PC-9 (cell line): ENCODE measurements around the gene CGRRF1. TPM values are rescaled to one million over a fixed set of nuclear protein-coding genes. Genes with fewer than 3 reads are reported as not detected.

ENCODE experiments used
- BruUV-seq: library from RNA; stranded (reverse); fragments of 400-500 nt; replicated peaks from 2 replicates; lab custom pipeline; 2021; lab: Mats Ljungman, UMichigan
- CTCF ChIA-PET: fragments of 300-600 bp; sonication (Branson Sonifier 250); formaldehyde crosslinking; loops from one replicate; lab custom pipeline; 2022; ENCODE audit warnings: antibody characterized with exemption; lab: Charles Lee
- POLR2A ChIA-PET: fragments of 300-600 bp; sonication (Branson Sonifier 250); formaldehyde crosslinking; loops from one replicate; lab custom pipeline; 2022; ENCODE audit warnings: antibody characterized with exemption; ENCODE audit not compliant: unreplicated experiment; lab: Charles Lee
- DNase-seq, 2 experiments: peaks; one replicate each; pipeline versions ENCODE4 v3.0.0 to v3.0.0-alpha.2; 2015 to 2022; ENCODE audit warnings: mixed read lengths in 1 of 2
- H2AFZ ChIP-seq: fragments of 200-600 bp; sonication (generic); 2 replicates; pipeline ENCODE4 v1.8.1; 2017; ENCODE audit warnings: antibody characterized with exemption
- H3F3A ChIP-seq: fragments of 200-600 bp; sonication (generic); 2 replicates; pipeline ENCODE4 v1.8.1; 2017; ENCODE audit warnings: antibody characterized with exemption, mild to moderate bottlenecking, low read depth; ENCODE audit not compliant: insufficient read depth
- H3K27ac ChIP-seq: fragments of 200-600 bp; sonication (generic); 2 replicates; pipeline ENCODE4 v1.6.1; 2016; ENCODE audit warnings: mixed run types
- H3K27me3 ChIP-seq: fragments of 200-600 bp; sonication (generic); 2 replicates; pipeline ENCODE4 v1.6.1; 2016; ENCODE audit warnings: low read depth, mixed run types; ENCODE audit not compliant: insufficient read depth
- H3K36me3 ChIP-seq: fragments of 200-600 bp; sonication (generic); 2 replicates; pipeline ENCODE4 v1.6.1; 2016; ENCODE audit warnings: low read depth, mixed run types
- H3K4me1 ChIP-seq: fragments of 200-600 bp; sonication (generic); replicated peaks from 2 replicates; pipeline ENCODE4 v1.6.1; 2016; ENCODE audit warnings: mixed run types; ENCODE audit not compliant: insufficient read depth
- H3K4me2 ChIP-seq: fragments of 200-600 bp; sonication (generic); 2 replicates; pipeline ENCODE4 v1.6.1; 2017; ENCODE audit warnings: mixed run types
- H3K4me3 ChIP-seq: fragments of 200-600 bp; sonication (generic); 2 replicates; pipeline ENCODE4 v1.6.1; 2016; ENCODE audit warnings: mixed run types
- H3K79me2 ChIP-seq: fragments of 200-600 bp; sonication (generic); 2 replicates; pipeline ENCODE4 v1.6.1; 2017; ENCODE audit warnings: low read depth, mixed run types
- H3K9me2 ChIP-seq: fragments of 200-600 bp; sonication (generic); 2 replicates; pipeline ENCODE4 v1.8.1; 2017; ENCODE audit warnings: mild to moderate bottlenecking; ENCODE audit not compliant: insufficient read depth
- H3K9me3 ChIP-seq: fragments of 200-600 bp; sonication (generic); 2 replicates; pipeline ENCODE4 v1.8.1; 2016; ENCODE audit warnings: low read depth; ENCODE audit not compliant: insufficient read depth
- H4K20me1 ChIP-seq: fragments of 200-600 bp; sonication (generic); 2 replicates; pipeline ENCODE4 v1.8.1; 2017; ENCODE audit not compliant: insufficient read depth
- CTCF ChIP-seq: fragments of 200-600 bp; sonication (generic); conservative IDR thresholded peaks from 2 replicates; pipeline ENCODE4 v1.6.1; 2017; ENCODE audit warnings: mixed run types, antibody characterized with exemption, mild to moderate bottlenecking, moderate library complexity
- EZH2 ChIP-seq: fragments of 200-600 bp; sonication (generic); IDR thresholded peaks from 2 replicates; pipeline ENCODE4 v1.8.0; 2017; ENCODE audit warnings: antibody characterized with exemption, low read depth
- intact Hi-C: fragments of 100-400 bp; cut with micrococcal nuclease; formaldehyde crosslinking; loops from one replicate; pipeline ENCODE4 v1.10.0; 2022; ENCODE audit not compliant: unreplicated experiment
- total RNA-seq: library from RNA; stranded (reverse); gene quantifications from 2 replicates; pipeline ENCODE4 v1.2.3, GENCODE V29; 2021

CGRRF1 gene
- total RNA-seq, 1 experiment from 2014 or later: 11.3 TPM

GRCh38 chr14:54585214-54585613 is 75.5 kb downstream of the CGRRF1 start:
- Histone ChIP-seq H3K9me2 (no peaks in the 10 kb centered on the region; the same call in 1 of the 2 replicates), H3K4me2 (no peak overlapping the region), H3F3A (no peaks in the 10 kb centered on the region; the same call in 1 of the 2 replicates), H3K9me3 (no peaks in the 10 kb centered on the region), H3K27ac (no peak overlapping the region), H3K4me3 (no peak overlapping the region), H3K4me1 (no peaks in the 10 kb centered on the region), H4K20me1 (peaks cover 1% of the 10 kb centered on the region; the same call in 1 of the 2 replicates), H3K79me2 (peaks cover 13% of the 10 kb centered on the region), H2AFZ (no peak overlapping the region), H3K36me3 (0 out of 2 replicates have a peak, but pooled peaks cover 4% of the 10 kb centered on the region), H3K27me3 (no peaks in the 10 kb centered on the region)
- ChIA-PET POLR2A (no interaction called here), CTCF (no interaction called here)
- TF ChIP-seq CTCF: no peak
- TF ChIP-seq EZH2: no peak
- BruUV-seq: no TSS peak
- intact Hi-C loops: no loop called here
- no peak for DNase-seq

Other genes starting within 250 kb of the CGRRF1 start
- 61.1 and 105 TPM in 2 replicates for gene CDKN3, start 112.9 kb upstream of the CGRRF1 start, total RNA-seq
- 70.6 and 114 TPM in 2 replicates for gene CNIH1, start 68.5 kb upstream of the CGRRF1 start, total RNA-seq
- gene GMFB, start 20.9 kb upstream of the CGRRF1 start, total RNA-seq: 32.2 and 35.5 TPM in 2 replicates
- gene SAMD4A, start 57.2 kb downstream of the CGRRF1 start, total RNA-seq: 18.3 and 20.7 TPM in 2 replicates